Smooth muscle cell of the pulmonary artery (primary cell): Measurements from ENCODE around the gene EFNA3. TPM values are rescaled to one million over a fixed set of nuclear protein-coding genes. Genes with fewer than 3 reads are reported as not detected.

Source experiments
- total RNA-seq: library from RNA; depleted of rRNA; stranded (reverse); fragments of >200 nt; gene quantifications from 2 replicates; pipeline ENCODE4 v1.2.3, GENCODE V29; 2014

Gene EFNA3
- 3.1 and 4.2 TPM in 2 replicates for total RNA-seq

GRCh38 chr1:155078469-155079209, at the start of gene EFNA3:
Gene EFNA3 (plus strand): TSS chr1:155078837. CDS start chr1:155078942, 105 bp downstream.

GRCh38 chr1:155033524-155033923, 45.1 kb upstream of the EFNA3 start, which contains the start of the genes DCST1 and DCST2:
Gene DCST1 (plus strand): TSS chr1:155033824. CDS start chr1:155034037, 213 bp downstream.
Gene DCST2 (minus strand): TSS chr1:155033781. CDS start chr1:155033701, 80 bp downstream.

GRCh38 chr1:155050560-155051341, 27.9 kb upstream of the EFNA3 start, which contains the start of gene ADAM15:
Gene ADAM15 (plus strand): TSS chr1:155051316. CDS start chr1:155051387, 71 bp downstream.

GRCh38 chr1:155063550-155064110, 15.0 kb upstream of the EFNA3 start, which contains the start of gene EFNA4:
Gene EFNA4 (plus strand): TSS chr1:155063740. CDS start chr1:155063824, 84 bp downstream.

GRCh38 chr1:155127105-155127966, 48.7 kb downstream of the EFNA3 start, which contains the start of gene EFNA1:
Gene EFNA1 (plus strand): TSS chr1:155127876. CDS start chr1:155127978, 102 bp downstream.

GRCh38 chr1:155135415-155136028, 56.9 kb downstream of the EFNA3 start, which contains the start of gene SLC50A1:
Gene SLC50A1 (plus strand): TSS chr1:155135852. CDS start chr1:155135912, 60 bp downstream.

Other genes with a start within 250 kb of the EFNA3 start
- gene KCNN3, start 208.6 kb upstream of the EFNA3 start, total RNA-seq: 0.07 TPM in 2 replicates
- 7.9 and 9.6 TPM in 2 replicates for gene PMVK, start 142.1 kb upstream of the EFNA3 start, total RNA-seq
- 127 and 136 TPM in 2 replicates for gene PBXIP1, start 122.7 kb upstream of the EFNA3 start, total RNA-seq
- gene PYGO2, start 117.1 kb upstream of the EFNA3 start, total RNA-seq: 11.1 and 11.7 TPM in 2 replicates
- 432 and 457 TPM in 2 replicates for gene SHC1, start 108.1 kb upstream of the EFNA3 start, total RNA-seq
- 26.8 and 39.6 TPM in 2 replicates for gene CKS1B, start 104.2 kb upstream of the EFNA3 start, total RNA-seq
- 13.0 and 21.8 TPM in 2 replicates for gene FLAD1, start 95.5 kb upstream of the EFNA3 start, total RNA-seq
- 0.33 TPM in 1 of 2 replicates, not detected in the other for gene LENEP, start 85.3 kb upstream of the EFNA3 start, total RNA-seq
- gene ZBTB7B, start 76.0 kb upstream of the EFNA3 start, total RNA-seq: 27.9 and 31.9 TPM in 2 replicates
- 0.07 TPM in 1 of 2 replicates, not detected in the other for gene DCST2, start 45.1 kb upstream of the EFNA3 start, total RNA-seq
- gene DCST1, start 45.0 kb upstream of the EFNA3 start, total RNA-seq: not detected in 2 replicates
- gene ADAM15, start 27.5 kb upstream of the EFNA3 start, total RNA-seq: 113 and 152 TPM in 2 replicates
- gene EFNA4, start 15.1 kb upstream of the EFNA3 start, total RNA-seq: 4.6 and 6.5 TPM in 2 replicates
- 1.0 and 3.7 TPM in 2 replicates for gene EFNA1, start 49.0 kb downstream of the EFNA3 start, total RNA-seq
- gene SLC50A1, start 57.0 kb downstream of the EFNA3 start, total RNA-seq: 18.8 and 22.9 TPM in 2 replicates
- gene DPM3, start 61.7 kb downstream of the EFNA3 start, total RNA-seq: 18.4 and 18.5 TPM in 2 replicates
- gene KRTCAP2, start 94.5 kb downstream of the EFNA3 start, total RNA-seq: 137 and 153 TPM in 2 replicates
- 5.2 and 12.0 TPM in 2 replicates for gene TRIM46, start 95.0 kb downstream of the EFNA3 start, total RNA-seq
- 32.0 and 94.1 TPM in 2 replicates for gene THBS3, start 129.1 kb downstream of the EFNA3 start, total RNA-seq
- gene MTX1, start 129.9 kb downstream of the EFNA3 start, total RNA-seq: 29.9 and 34.6 TPM in 2 replicates
- gene ENTREP3, start 176.6 kb downstream of the EFNA3 start, total RNA-seq: 11.1 and 20.4 TPM in 2 replicates
- gene SCAMP3, start 183.5 kb downstream of the EFNA3 start, total RNA-seq: 51.1 and 69.8 TPM in 2 replicates
- gene CLK2, start 194.7 kb downstream of the EFNA3 start, total RNA-seq: 33.0 and 36.0 TPM in 2 replicates
- gene HCN3, start 198.6 kb downstream of the EFNA3 start, total RNA-seq: 0.91 and 1.4 TPM in 2 replicates
- gene PKLR, start 222.6 kb downstream of the EFNA3 start, total RNA-seq: under 0.01 TPM in 1 of 2 replicates, not detected in the other
- 106 and 139 TPM in 2 replicates for gene FDPS, start 230.0 kb downstream of the EFNA3 start, total RNA-seq
- gene RUSC1, start 242.1 kb downstream of the EFNA3 start, total RNA-seq: 16.7 and 19.0 TPM in 2 replicates